HL-60/S4 treated with retinoic acid at 250 ng/mL for 4 days and 3 days (cell line): ENCODE measurements around the gene RETREG2.

Experiments
- in situ Hi-C: fragments of 300-500 bp; cut with MboI; formaldehyde crosslinking; loops from 2 replicates; pipeline ENCODE4 v1.7.0; 2022; ENCODE audit warnings: low sequenced_read_pairs

The RETREG2 gene, protein sequence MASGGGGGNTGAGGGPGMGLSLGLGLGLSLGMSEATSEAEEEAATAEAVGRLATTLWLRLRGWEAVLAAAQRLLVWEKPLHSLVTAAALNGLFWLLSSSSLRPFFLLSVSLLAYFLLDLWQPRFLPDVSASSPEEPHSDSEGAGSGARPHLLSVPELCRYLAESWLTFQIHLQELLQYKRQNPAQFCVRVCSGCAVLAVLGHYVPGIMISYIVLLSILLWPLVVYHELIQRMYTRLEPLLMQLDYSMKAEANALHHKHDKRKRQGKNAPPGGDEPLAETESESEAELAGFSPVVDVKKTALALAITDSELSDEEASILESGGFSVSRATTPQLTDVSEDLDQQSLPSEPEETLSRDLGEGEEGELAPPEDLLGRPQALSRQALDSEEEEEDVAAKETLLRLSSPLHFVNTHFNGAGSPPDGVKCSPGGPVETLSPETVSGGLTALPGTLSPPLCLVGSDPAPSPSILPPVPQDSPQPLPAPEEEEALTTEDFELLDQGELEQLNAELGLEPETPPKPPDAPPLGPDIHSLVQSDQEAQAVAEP

GRCh38 chr2:219177552-219178376, at the start of gene RETREG2:
TSS of gene RETREG2 (plus strand) at chr2:219178275. CDS start at chr2:219178353, 78 bp downstream.
- in situ Hi-C loops, result no loop called here

DNA sequence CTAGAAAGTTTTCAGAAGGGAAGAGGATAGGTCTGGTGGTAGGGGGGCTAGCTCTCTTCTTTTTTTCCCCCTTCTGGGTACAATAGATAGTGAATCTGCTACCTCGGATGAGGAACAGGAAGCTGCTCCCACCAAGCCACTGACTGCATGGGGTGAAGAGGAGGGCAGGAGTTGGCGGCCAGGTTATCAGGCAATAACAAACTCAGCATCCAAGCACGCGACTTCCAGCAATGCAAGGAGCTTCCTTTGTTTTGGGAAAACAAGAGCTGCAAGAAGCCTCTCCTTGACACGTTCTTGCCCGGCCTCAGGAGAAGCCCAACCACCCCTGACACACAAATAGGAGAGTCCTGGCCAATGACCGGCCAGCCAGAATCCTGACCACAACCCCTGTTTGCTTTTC, 49.7 kb upstream of the RETREG2 start:
- in situ Hi-C loops, result no loop called here

DNA sequence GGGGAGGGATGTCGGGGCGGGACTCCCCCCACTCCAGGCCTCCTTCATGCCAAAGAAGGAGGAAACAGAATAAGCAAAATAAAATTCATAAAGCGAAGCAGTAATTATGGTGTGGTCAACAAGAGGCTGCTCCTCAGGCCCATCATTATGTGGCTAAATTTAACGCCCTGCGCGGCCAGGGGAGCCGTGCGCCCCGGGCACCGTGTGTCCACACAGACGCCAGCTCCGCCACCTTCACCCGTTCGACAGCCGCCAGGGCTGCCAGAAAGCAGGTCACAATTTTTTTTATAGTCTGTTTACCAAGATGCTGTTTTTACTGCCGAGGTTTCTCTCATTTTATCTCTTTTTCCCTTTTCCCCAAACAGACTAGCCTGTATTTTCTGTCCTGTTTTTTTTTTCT, 48.5 kb upstream of the RETREG2 start:
- in situ Hi-C loops, result no loop called here

DNA sequence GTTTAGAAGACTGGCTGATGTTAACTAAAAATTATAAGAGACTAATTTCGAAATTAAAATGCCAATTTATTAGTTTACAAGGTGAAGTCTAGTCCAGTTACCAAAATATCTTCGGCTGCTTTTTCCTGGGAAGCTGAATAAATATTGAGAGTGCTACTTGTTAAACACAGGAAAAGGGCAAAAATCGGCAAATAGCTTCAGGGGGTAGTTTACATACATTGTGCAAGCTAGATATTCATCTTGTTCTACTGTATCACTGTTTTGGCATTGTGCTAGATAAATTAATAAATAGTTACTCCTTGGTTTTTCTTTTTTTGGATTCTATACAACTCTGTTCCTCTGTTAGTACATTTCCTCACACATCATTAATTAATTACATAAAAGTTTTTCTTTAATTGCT, 46.7 kb upstream of the RETREG2 start:
- in situ Hi-C loops, result no loop called here

GRCh38 chr2:219131744-219132143, 46.3 kb upstream of the RETREG2 start:
- in situ Hi-C loops, result no loop called here

DNA sequence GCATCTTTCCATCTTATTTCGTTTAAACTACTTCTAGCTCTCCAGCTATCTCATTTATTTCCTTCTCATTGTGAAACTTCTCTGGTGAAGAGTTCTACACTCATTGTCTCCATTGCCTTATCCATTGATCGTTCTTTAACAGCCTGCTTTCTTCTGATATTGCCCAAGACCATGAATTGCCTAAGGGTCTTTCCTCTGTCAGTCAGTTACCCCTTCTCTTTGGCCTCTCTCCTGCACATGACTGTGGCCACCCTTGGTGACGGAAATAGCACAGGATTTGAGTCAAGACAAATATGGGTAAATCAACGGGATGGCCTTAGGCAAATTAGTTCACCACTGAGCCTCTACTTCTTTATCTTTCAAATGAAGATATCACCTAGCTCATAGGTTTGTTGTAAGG, 44.1 kb upstream of the RETREG2 start:
- in situ Hi-C loops, result no loop called here

- in situ Hi-C loops, result no loop called here
Measured at GRCh38 chr2:219140722-219141121, 37.4 kb upstream of the RETREG2 start.

GRCh38 chr2:219142329-219142728, 35.7 kb upstream of the RETREG2 start:
- in situ Hi-C loops, result no loop called here

GRCh38 chr2:219149667-219150066, 28.4 kb upstream of the RETREG2 start:
- in situ Hi-C loops, result no loop called here

DNA sequence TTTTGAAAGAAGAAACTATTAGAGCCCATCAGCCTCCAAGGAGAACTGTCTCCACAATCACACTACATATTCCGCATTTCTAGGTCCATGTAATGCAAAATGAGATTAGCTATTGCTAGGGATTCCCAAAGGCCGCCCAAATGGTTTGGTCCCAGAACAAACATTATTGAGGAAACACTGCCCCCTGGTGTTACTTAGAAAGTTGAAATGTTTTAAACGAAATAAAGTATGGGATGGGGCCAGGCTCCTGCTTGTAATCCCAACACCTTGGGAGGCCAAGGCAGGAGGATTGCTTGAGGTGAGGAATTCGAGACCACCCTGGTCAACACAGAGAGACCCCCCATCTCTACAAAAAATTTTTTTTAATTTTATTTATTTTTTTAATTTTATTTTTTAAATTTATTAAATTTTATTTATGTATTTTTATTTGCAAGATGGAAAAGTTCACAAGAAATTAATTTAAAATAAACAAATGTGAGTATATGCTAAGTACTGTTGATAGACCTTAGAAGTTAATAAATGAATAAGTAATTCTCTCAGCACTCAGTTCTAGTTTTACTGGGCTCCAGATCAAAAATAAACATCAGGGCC, 22.9 kb upstream of the RETREG2 start:
- in situ Hi-C loops, result no loop called here

DNA sequence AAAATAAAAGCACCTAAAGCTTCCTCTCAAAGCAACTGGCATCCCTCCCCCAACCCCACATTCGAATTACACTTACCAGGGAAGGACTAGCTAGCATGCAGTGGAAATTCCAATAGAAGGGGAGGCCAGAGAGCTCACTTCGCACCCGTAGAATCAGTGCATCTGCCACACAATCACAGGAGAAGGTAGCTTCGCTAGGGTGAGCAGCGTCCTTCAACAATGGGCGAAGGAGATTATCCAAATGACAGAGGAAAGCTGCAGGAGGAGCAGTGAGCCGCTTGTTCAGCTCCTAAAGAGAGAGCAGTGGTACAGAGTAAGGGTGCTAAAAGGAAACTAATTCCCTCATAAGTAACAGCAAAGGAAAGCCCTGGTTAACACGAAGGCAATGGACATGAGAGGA, 20.7 kb upstream of the RETREG2 start:
- in situ Hi-C loops, result no loop called here

DNA sequence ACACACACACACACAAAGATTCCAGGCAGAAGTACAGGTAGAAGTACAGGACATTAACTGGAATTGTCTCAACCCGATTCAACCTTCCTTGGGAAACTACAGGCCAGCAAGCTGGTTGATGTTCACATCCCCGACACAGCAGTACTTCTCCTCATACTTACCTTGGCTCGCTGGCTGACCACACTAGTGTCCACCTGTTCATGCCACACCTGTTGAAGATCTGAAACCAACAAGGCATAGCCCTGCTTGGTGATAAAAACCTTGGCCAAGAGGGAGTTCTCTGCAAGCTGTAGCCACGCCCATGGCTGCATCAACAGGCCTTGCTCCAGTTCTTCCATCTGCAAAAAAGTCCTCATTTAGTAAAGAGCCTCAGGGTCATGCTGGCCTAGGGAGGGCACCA, 20.1 kb upstream of the RETREG2 start:
- in situ Hi-C loops, result no loop called here

- in situ Hi-C loops, result no loop called here
Measured at GRCh38 chr2:219158586-219158985, 19.5 kb upstream of the RETREG2 start.

DNA sequence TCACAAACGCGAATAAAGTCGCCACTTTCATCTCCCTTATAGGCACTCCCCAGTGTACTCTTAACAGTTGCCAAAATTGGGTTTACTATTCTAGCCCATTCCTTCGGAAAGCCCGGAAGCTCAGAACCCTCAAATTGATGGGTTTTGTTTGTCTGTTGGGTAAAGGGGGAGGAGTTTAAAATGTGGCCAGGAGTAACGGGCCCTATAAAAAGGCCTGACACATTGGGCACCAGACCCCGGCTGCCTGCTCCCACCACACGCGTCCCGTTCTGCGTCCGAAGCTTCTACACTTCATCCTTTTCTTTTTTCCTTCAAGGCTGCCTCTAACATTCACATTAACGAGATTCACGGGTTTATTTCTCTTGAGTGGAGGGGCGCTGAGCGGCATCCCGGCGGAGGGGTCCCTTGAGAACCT, 18.3 kb upstream of the RETREG2 start:
- in situ Hi-C loops, result no loop called here

DNA sequence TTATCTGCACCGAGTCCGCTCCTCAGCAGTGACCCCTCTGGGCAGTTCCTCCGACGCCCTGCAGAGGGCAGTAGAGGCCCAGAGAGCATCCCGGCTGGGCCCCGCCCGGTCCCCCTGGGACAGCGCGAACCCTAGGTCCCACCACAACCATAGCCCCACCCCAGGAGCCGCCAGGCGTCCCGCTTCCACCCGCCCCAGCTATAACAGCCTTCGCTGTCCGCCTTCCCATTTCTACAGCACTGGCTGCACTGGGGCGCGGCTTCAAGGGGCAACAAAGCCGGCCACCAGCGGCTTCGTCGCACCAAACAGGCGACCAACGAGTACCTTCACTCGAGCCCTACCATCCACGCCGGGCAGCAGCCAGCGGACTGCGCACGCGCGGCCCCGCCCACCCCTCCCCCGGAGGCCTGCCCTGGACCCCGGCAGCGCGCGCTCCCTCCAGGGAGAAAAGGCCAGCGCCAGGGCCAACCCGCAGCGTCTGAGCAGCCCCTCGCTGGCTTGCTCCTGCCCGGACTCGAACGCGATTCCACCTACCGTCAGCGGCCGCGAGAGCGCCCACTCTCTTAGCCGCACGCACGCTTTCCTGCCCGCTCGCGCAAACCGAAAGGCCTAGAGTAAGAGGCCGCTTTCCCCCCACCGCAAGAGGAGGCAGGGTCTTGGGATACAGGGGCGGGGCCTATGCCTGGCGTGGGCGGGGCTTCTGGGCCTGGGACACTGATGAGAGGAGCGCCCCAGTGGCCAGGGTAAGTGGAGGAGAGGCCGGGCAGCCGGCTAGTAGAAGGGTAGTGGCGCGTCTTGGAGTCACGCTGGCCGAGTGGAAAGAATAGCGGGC, 17.7 kb upstream of the RETREG2 start, which contains the start of gene NHEJ1:
NHEJ1 (minus strand) TSS at position 630 of the 832 bp plus-strand sequence. CDS start 2,453 bp downstream, outside the sequence.
- in situ Hi-C loops, result no loop called here

- in situ Hi-C loops, result no loop called here
Measured at GRCh38 chr2:219161097-219161496, 17.0 kb upstream of the RETREG2 start.

GRCh38 chr2:219163156-219163555, 14.9 kb upstream of the RETREG2 start:
- in situ Hi-C loops, result no loop called here

- in situ Hi-C loops, result no loop called here
Measured at GRCh38 chr2:219165058-219165911, 12.8 kb upstream of the RETREG2 start.

DNA sequence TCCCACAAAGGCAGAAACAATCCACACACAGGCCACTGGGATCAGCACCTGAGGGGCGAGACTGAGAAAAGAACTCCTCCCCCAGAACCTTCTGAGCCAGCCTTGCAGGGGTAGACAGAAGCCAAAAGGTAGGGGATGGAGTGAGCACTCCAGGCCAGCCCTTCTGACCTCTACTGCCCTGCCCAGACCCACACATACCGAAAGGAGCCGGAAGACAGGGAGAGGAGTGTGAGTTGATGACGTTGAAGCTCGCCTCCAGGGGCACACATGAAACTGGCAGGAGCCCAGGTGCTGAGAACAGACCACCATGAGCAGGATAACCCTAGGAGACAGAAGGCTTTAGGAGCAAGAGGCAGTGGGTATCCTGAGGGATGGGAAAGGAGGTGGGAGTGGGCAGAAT, 10.1 kb upstream of the RETREG2 start:
- in situ Hi-C loops, result no loop called here
